ENCODE measurements around the gene ING4.

ING4 gene

DNA sequence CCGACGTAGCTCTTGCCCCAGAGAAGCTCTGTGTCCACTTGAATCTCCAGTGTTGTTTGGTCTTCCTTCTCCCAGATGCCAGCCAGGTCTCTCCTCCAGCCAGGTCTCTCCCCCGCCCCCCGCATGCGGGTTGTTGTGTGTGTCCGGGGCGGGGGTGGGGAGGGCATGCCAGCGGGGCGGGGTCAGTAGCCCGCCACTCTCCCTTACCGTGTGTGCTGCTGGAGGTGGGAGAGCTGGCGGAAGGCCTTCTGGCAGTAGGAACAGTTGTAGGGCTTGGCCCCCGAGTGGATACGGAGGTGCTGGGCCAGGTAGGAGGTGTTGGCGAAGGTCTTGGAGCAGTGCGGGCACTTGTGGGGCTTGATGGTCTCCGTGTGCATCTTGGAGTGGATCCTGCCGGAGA, 9.2 kb upstream of the ING4 start:
- H3K9me3 ChIP-seq (replicated peaks in 1 of 11), result no peaks in the 10 kb centered on the region
- H3K27ac ChIP-seq, result no peak overlapping the region
- no peak overlapping the region for H3K9ac ChIP-seq
- H3K4me3 ChIP-seq, result no peak overlapping the region
- no peaks in the 10 kb centered on the region for H3K4me1 ChIP-seq
- H3K36me3 ChIP-seq, result peaks cover 100% of the 10 kb centered on the region in 11 experiments
- no peak for TF ChIP-seq Cebpa-rat (IDR thresholded peaks at IDR 0.05)
- peaks cover 0 to 48% (median 0%) of the 10 kb centered on the region in 11 experiments; a peak in 8 of 22 replicates for H4K20me1 ChIP-seq
- H3K4me2 ChIP-seq, result no peak overlapping the region
- no peaks in the 10 kb centered on the region for H3K27me3 ChIP-seq

DNA sequence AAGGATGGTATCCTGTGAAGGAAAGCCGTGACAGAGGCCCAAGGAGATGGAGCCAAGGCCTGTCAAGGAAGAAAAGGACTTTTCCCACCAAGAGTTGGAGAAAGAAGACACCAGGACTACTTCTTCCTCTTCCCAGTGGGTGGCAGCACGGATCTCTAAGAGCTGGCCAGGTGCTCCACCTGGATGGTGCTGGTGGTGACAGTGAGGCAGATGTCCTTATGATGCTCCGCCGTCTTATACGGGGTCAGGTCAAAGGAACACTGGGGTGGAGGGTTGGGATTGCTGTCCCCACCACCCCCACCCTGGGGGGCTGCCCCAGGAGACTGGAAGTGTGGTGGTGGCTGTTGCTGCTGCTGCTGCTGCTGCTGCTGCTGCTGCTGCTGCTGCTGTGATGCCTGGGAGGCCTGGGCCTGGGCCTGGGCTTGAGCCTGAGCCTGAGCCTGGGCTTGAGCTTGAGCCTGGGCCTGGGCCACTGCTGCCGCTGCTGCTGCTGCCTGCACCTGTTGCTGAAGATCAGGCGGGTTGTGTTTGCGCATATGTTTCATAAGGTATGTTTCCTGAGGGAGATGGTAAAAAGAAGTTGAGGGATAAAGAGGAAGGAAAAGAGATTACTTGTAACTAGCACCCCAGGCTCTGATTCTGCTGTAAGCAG, 4.8 kb upstream of the ING4 start:
- Histone ChIP-seq H3K36me3 (peaks cover 62 to 74% (median 72%) of the 10 kb centered on the region in 11 experiments), H3K9ac (peak overlapping the region in 1 of 11 experiments; percentile 2; a peak in 3 of 22 replicates), H3K9me3 (replicated peaks in 1 of 11) (no peaks in the 10 kb centered on the region), H3K4me3 (no peak overlapping the region), H3K27ac (no peak overlapping the region), H3K4me1 (peaks cover 0 to 30% (median 12%) of the 10 kb centered on the region in 10 experiments; a peak in 12 of 20 replicates), H3K27me3 (no peaks in the 10 kb centered on the region), H4K20me1 (peaks cover 0 to 21% (median 0%) of the 10 kb centered on the region in 11 experiments; a peak in 4 of 22 replicates), H3K4me2 (no peak overlapping the region)
- TF ChIP-seq Cebpa-rat (IDR thresholded peaks at IDR 0.05), result no peak

DNA sequence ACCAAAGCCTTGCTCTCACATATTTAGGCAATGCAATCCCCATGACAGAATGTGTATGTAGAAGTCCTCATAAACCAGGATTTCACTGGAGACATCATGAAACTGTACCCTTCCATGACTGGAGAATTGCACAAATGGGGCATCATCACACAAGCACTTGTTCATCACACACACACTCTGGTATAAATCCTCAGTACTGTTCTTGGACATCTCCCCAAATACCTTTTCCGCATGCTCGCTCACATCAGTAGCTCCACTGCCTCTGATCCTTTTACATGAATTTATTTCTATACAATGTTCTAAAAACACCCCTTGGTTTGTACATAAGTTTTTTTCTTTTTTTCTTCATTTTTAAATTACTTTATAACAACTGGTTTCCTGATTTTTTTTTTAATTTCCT, 3.3 kb upstream of the ING4 start:
- peaks cover 47 to 60% (median 57%) of the 10 kb centered on the region in 11 experiments for H3K36me3 ChIP-seq
- H3K27ac ChIP-seq, result no peak overlapping the region; a peak in 2 of 22 replicates
- no peak overlapping the region for H3K4me2 ChIP-seq
- no peak overlapping the region for H3K4me3 ChIP-seq
- no peaks in the 10 kb centered on the region for H3K9me3 ChIP-seq (replicated peaks in 1 of 11)
- H3K4me1 ChIP-seq, result peaks cover 11 to 43% (median 26%) of the 10 kb centered on the region in 10 experiments
- peaks cover 0 to 18% (median 0%) of the 10 kb centered on the region in 11 experiments; a peak in 2 of 22 replicates for H4K20me1 ChIP-seq
- no peak for TF ChIP-seq Cebpa-rat (IDR thresholded peaks at IDR 0.05)
- H3K27me3 ChIP-seq, result no peaks in the 10 kb centered on the region
- H3K9ac ChIP-seq, result no peak overlapping the region

DNA sequence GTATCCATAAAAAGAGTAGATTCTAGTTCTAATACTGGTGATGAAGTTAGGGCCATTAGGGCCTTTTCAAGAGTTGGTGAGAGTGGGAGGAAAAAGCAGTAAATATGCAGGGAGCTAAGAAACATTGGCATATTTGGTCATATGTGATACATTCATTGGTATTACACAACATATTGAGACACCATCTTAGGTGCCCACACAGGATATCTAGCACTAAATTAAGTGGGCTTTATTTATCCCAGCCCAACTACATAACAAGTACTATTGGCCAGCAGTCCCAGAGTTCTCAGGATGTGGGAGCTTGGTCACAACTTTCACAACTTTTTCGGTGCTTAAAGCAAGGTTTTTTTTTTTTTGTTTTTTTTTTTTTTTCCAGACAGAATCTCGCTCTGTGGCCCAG, 2.0 kb upstream of the ING4 start:
- H3K4me3 ChIP-seq, result no peak overlapping the region
- TF ChIP-seq Cebpa-rat (IDR thresholded peaks at IDR 0.05), result peak in 2 of 11 experiments; percentile 31 to 38; a peak in 1 of 22 replicates
- peak overlapping the region in 1 of 11 experiments; percentile 4; a peak in 1 of 22 replicates for H3K9ac ChIP-seq
- H3K27ac ChIP-seq, result peak overlapping the region in 7 of 11 experiments; percentile 64 to 88 (median 80); a peak in 11 of 22 replicates
- peak overlapping the region in 5 of 11 experiments; percentile 9 to 52 (median 20); a peak in 10 of 22 replicates for H3K4me2 ChIP-seq
- H3K9me3 ChIP-seq (replicated peaks in 1 of 11), result no peaks in the 10 kb centered on the region
- peaks cover 34 to 47% (median 44%) of the 10 kb centered on the region in 11 experiments for H3K36me3 ChIP-seq
- no peaks in the 10 kb centered on the region for H3K27me3 ChIP-seq
- H4K20me1 ChIP-seq, result peaks cover 0 to 12% (median 0%) of the 10 kb centered on the region in 11 experiments; a peak in 2 of 22 replicates
- peaks cover 11 to 43% (median 26%) of the 10 kb centered on the region in 10 experiments for H3K4me1 ChIP-seq

DNA sequence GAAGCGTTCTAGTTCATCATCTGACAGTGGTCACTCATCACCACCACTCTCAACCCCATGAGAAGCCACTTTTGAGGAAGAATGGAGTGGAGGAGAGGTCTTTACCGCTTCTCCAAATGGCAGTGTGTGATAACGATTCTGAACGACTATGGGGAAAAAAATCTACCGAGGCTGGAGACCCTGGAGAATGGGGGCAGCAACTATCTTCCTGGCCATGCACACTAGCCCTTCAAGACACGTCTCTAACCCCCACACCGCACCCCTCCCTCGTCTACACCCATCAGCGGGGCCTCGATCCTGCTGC, 365 bp downstream of the ING4 start:
- Histone ChIP-seq H3K27ac (peak overlapping the region; percentile 27 to 88 (median 80); a peak in 21 of 22 replicates), H3K4me3 (peak overlapping the region; percentile 76 to 90 (median 81)), H3K4me2 (peak overlapping the region; percentile 78 to 99 (median 93)), H3K27me3 (no peaks in the 10 kb centered on the region), H3K36me3 (peaks cover 23 to 42% (median 37%) of the 10 kb centered on the region in 11 experiments), H3K9me3 (replicated peaks in 1 of 11) (no peaks in the 10 kb centered on the region), H3K9ac (peak overlapping the region; percentile 76 to 88 (median 83)), H3K4me1 (peaks cover 11 to 43% (median 26%) of the 10 kb centered on the region in 10 experiments), H4K20me1 (no peaks in the 10 kb centered on the region)
- TF ChIP-seq Cebpa-rat (IDR thresholded peaks at IDR 0.05), result no peak

DNA sequence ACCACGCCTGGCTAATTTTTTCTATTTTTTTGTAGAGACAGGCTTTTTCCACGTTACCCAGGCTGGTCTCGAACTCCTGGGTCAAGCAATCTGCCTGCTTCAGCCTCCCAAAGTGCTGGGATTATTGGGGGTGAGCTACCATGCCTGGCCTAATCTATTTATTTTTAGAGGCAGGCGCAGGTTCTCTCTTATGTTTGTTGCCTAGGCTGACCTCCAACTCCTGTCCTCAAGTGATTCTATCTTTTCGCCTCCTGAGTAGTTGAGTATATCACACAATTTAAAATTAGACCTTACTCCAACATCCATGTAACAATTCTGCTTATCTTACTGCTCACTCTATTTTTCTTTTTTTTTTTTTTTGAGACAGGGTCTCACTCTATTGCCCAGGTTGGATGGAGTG, 8.9 kb downstream of the ING4 start:
- H3K4me1 ChIP-seq, result peaks cover 0 to 5% (median 0%) of the 10 kb centered on the region in 10 experiments; a peak in 2 of 20 replicates
- peaks cover 78 to 98% (median 88%) of the 10 kb centered on the region in 11 experiments for H3K36me3 ChIP-seq
- H3K9me3 ChIP-seq (replicated peaks in 1 of 11), result no peaks in the 10 kb centered on the region
- no peak overlapping the region for H3K4me2 ChIP-seq
- no peak overlapping the region for H3K27ac ChIP-seq
- H3K9ac ChIP-seq, result no peak overlapping the region; a peak in 1 of 22 replicates
- no peak overlapping the region for H3K4me3 ChIP-seq
- H4K20me1 ChIP-seq, result no peaks in the 10 kb centered on the region
- H3K27me3 ChIP-seq, result no peaks in the 10 kb centered on the region
- TF ChIP-seq Cebpa-rat (IDR thresholded peaks at IDR 0.05), result no peak

DNA sequence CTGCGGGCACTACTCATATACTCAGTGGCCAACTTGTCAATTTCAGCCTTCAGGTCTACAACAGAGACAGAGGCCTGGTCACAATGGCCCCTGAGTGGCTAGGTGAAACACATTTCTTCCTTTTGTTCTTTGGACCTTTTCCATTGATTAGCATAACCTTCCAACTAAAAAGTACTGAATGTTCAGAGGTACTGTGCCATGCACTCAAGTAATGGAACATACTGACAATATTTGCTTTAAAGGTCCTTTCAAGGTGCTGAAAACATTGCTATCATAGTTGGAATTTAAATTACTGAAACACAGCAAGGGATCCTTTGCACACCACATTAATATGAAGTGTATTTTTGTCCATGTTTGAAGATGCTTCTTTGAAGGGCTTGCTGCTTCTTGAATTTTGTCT, 9.6 kb downstream of the ING4 start:
- Histone ChIP-seq H3K27ac (no peak overlapping the region), H4K20me1 (no peaks in the 10 kb centered on the region), H3K4me3 (no peak overlapping the region), H3K9me3 (replicated peaks in 1 of 11) (no peaks in the 10 kb centered on the region), H3K9ac (no peak overlapping the region), H3K4me2 (no peak overlapping the region), H3K4me1 (peaks cover 0 to 5% (median 0%) of the 10 kb centered on the region in 10 experiments; a peak in 2 of 20 replicates), H3K36me3 (peaks cover 77 to 98% (median 88%) of the 10 kb centered on the region in 11 experiments), H3K27me3 (no peaks in the 10 kb centered on the region)
- no peak for TF ChIP-seq Cebpa-rat (IDR thresholded peaks at IDR 0.05)

DNA sequence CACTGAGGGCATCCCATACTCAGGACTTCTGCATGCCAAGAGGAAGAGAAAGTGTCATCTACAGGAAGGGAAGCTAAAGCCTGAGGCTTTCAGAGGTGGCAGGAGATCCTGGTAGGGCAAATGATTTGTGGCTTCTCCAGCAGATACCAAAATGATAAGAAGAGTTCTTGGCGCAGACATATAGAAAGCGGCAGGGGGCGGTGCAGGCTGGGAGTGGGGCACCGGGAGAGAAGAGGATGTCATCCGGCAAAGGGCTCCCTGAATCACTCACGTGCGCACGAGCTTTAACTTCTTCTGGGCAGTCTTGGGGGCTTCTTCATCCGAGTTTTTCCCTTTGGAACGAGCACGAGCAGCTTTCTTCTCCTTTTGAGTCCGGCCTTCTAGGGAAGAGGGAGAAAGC, 10.5 kb downstream of the ING4 start:
- Histone ChIP-seq H4K20me1 (no peaks in the 10 kb centered on the region), H3K27ac (no peak overlapping the region), H3K27me3 (no peaks in the 10 kb centered on the region), H3K4me3 (no peak overlapping the region), H3K9me3 (replicated peaks in 1 of 11) (no peaks in the 10 kb centered on the region), H3K4me2 (no peak overlapping the region), H3K36me3 (peaks cover 79 to 97% (median 89%) of the 10 kb centered on the region in 11 experiments), H3K4me1 (peaks cover 0 to 6% (median under 1%) of the 10 kb centered on the region in 10 experiments; a peak in 6 of 20 replicates), H3K9ac (0 out of 22 replicates have a peak overlapping the region, but pooled peaks of 1 of the 11 experiments have one; percentile 25)
- TF ChIP-seq Cebpa-rat (IDR thresholded peaks at IDR 0.05), result no peak

DNA sequence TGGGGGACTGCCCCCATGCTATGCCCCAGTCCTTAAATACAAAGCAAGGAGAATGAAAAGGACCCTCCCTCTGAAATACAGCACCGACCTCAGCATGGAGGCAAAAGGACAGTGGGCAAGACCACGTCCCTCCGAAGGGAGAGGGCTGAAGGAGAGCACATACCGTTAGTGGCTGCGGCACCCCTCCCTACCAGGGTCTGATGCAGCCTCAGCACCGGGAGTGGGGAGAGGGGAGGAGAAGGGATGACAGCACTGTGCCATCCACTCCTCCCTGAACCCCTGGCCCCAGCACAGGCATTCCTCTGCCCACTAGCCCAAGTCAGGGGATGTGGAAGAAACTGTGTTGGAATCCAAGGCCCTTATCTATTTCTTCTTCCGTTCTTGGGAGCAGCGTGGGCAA, 12.1 kb downstream of the ING4 start:
- Histone ChIP-seq H3K27me3 (no peaks in the 10 kb centered on the region), H3K4me1 (peaks cover 0 to 16% (median 8%) of the 10 kb centered on the region in 10 experiments; a peak in 11 of 20 replicates), H3K27ac (no peak overlapping the region), H3K4me2 (no peak overlapping the region), H4K20me1 (no peaks in the 10 kb centered on the region), H3K9me3 (replicated peaks in 1 of 11) (peaks cover 0 to 7% (median 0%) of the 10 kb centered on the region in 11 experiments; a peak in 3 of 22 replicates), H3K9ac (0 out of 22 replicates have a peak overlapping the region, but pooled peaks of 1 of the 11 experiments have one; percentile 13), H3K36me3 (peaks cover 66 to 94% (median 79%) of the 10 kb centered on the region in 11 experiments), H3K4me3 (no peak overlapping the region)
- TF ChIP-seq Cebpa-rat (IDR thresholded peaks at IDR 0.05), result no peak

Measured in BLaER1 treated with 17β-estradiol and CSF1 and Interleukin-3, amounts not matched to agents 10 nM and 100 nM (cell line).